Subcutaneous adipose tissue (tissue), 4 donors: Measurements from ENCODE around the gene CMSS1. TPM values are rescaled to one million over a fixed set of nuclear protein-coding genes. Genes with fewer than 3 reads are reported as not detected.

Experiments used
- CTCF ChIP-seq: fragments of 450-650 bp; IDR thresholded peaks from one replicate; pipeline ENCODE4 v1.5.1; 2016; ENCODE audit warnings: low read depth, mild to moderate bottlenecking, control low read depth, antibody characterized with exemption, moderate library complexity
- total RNA-seq, 4 donors: library from RNA; depleted of rRNA; stranded (reverse); fragments of >200 nt; gene quantifications; one replicate each; pipeline ENCODE4 v1.1.0, GENCODE V29; 2016

The CMSS1 gene
- total RNA-seq, 4 donors from 2014 or later = 9.9 to 32.1 (median 19.1) TPM

- TF ChIP-seq CTCF = no peak
Observed at GRCh38 chr3:99795573-99795972, 22.1 kb upstream of the CMSS1 start.

DNA sequence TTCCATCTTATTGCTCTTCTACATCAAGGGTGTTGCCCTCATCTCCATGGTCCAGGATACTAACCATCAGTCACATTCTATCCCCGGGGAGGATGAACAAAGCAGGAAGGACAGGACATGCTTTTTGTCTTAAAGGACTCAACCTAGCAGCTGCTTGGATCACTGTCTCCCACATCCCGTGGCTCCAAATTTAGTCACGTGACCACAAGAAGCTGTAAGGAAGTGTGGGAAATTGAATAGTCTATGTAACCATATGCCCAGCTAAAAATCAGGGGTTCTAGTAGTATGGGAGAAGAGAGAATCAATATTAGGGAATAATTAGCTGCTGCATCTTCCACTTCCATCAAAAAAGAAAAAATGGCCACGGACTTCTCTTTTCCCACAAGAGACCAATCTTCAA, 18.2 kb upstream of the CMSS1 start:
- TF ChIP-seq CTCF = no peak

- no peak for TF ChIP-seq CTCF
Observed at GRCh38 chr3:99803297-99803696, 14.4 kb upstream of the CMSS1 start.

DNA sequence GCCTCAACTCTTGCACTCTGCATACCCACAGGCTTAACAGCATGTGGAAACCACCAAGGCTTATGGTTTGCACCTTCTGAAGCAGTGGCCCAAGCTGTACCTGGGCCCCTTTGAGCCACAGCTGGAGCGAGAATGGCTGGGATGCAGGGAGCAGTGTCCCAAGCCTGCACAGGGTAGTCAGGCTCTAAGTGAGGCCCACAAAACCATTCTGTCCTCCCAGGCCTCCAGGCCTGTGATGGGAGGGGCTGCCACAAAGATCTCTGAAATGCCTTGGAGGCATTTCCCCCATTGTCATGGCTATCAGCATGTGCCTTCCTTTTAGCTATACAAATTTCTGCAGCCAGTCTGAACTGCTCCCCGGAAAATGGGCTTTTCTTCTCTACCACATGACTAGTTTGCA, 12.5 kb upstream of the CMSS1 start:
- TF ChIP-seq CTCF = no peak

- no peak for TF ChIP-seq CTCF
Observed at GRCh38 chr3:99808163-99808794, 9.4 kb upstream of the CMSS1 start.

DNA sequence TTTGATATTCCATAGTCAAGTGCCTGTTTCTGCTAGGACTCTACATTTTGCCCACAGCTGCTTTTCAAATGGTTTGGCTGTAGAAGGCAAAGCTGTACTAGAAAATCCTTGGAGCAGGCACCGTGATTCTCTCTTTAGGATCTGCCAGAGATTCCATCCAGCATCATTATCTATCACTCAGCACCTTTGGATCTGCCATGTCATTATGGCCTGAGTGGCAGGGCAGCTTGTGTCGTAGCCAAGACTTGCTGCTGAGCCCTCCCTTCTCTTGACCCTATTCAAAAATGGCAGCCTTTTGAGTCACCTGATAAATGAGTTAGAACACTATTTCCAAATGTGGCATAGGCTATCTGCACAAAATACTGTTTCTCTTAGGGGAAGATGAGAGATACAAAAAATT, 8.1 kb upstream of the CMSS1 start:
- TF ChIP-seq CTCF = no peak

- no peak for TF ChIP-seq CTCF
Observed at GRCh38 chr3:99810403-99810802, 7.3 kb upstream of the CMSS1 start.

- TF ChIP-seq CTCF = no peak
Observed at GRCh38 chr3:99817047-99817436, 620 bp upstream of the CMSS1 start.
